H4 (cell line): Measurements from ENCODE around the gene PLEKHF1. TPM values are rescaled to one million over a fixed set of nuclear protein-coding genes. Genes with fewer than 3 reads are reported as not detected.
"Not testable (repeated sequence)": the region's sequence is repeated elsewhere in the genome, so short reads cannot be mapped to it uniquely, and the experiment has no call there.

ENCODE experiments used
- DNase-seq: peaks from one replicate; pipeline ENCODE4 v3.0.0-alpha.2; 2015; ENCODE audit warnings: low spot score
- total RNA-seq: library from RNA; depleted of rRNA; stranded (reverse); fragments of >200 nt; shearing (Covaris generic); gene quantifications from 2 replicates; pipeline ENCODE4 v1.2.3, GENCODE V29; 2014

The PLEKHF1 gene
- total RNA-seq, 1 experiment from 2014 or later, result 9.2 TPM

DNA sequence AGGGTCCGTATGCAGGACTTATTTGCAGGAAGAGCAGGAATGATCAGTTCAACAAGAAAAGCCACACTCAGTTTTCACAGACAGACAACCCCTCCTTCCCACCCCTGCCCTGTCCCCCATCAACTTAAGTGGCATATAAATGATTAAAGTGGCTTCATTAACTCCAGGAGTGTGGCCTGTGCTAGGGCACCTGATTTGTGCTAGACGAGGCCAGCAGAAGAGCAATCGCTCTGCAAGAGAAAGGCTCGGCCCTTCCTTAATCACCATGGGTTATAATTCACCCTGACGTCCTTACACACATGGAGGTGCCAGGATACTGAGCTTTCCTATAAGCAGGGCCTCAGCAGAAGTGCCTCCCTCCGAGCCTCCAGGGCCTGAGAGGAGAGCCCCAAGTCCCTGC is 35.2 kb downstream of the PLEKHF1 start:
- no peak for DNase-seq

DNA sequence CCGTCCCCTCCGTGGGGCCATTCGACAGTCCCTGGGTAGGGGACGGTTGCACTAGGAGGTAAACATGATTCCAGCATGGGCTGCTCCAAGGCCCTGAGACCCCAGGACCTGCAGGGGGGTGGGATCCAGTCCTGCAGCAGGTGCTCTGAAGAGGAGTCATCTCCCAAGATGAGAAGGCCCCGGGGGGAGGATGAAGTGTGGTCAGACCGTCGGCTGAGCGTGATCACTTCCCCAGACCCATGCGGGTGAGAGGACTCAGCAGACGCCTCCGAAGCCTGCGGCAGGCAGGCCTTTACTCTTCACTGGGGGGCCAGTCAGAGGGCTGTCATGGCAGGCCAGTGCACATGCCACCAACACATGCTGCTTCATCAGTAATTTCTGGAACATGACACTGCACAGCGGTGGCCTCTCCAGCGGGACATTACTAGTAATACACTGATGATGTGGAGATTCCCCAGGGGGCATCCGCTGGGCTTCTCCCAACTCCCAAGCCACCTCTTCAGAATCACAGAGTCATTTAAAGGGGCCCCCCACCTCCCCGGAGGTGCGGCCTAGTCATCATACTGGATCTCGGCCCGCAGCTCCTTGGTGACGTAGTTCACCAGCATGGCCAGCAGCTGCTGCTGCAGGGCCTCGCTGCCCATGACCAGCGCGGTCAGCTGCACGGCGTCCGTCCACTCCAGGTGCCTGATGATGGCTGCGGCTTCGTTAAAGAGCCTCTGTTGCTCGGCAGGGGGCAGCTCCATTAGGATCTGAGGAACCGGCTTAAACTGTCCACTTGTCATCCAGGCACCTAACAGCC is 37.1 kb downstream of the PLEKHF1 start:
- no peak for DNase-seq

DNA sequence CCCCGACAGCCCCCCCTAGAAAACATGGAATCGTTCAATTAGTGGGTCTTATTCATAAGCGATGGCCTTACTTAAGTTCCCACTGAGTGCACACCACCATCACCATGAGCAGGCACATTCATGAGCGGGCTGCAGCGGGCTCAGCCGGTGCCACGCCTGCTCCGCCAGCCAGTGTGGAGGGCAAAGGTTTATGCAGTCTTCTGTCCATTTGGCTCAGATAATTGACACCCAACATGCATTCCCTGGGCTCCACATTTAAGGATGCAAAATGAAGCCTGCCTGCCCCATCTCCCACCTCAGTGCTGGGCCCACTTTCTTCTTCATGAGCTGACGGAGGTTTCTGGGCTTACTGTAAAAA is 37.7 kb downstream of the PLEKHF1 start:
- no peak for DNase-seq

DNA sequence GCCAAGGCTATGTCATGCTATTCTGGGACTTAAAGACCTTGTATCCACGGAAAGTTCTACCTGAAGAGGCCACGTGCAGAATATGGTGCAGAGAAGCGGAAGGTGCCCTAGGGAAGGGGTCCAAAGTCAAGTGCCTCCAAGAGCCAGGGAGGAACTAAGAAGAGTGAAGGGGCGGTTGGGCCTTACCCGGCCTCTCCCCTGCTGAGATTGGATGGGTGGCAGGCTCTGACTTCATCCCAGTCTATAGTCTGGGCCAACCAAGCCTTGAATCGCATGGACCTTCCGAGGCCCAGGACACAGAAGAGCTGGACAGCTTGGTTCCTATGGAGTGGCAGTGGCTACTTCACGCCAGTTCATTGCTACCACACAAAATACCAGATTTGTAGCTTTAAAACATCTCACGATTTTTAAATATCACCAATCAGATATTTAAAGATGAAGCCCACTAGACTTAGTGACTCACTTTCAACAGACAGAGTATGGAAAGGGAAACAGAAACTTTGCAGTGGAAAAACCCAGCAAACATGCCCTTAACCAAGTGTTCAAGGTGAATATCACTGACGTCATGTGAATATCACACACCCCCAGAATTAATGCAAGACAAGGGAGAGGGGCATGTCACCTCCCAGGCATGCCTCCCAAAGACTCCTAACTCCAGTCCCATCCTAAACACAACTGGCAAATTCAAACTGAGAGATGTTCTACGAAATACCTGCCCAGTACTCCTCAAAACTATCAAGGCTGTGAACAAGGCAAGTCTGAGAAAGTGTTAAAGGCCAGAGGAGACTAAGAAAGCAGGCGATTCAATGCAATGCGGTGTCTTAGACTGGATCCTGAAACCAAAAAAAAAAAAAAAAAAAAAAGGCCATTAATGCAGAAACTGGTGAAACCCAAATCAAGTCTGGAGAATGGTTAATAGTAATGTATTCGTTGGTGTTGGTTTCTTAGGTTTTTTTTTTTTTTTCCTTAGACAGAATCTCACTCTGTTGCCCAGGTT is 39.6 kb downstream of the PLEKHF1 start:
- DNase-seq, result no peak

DNA sequence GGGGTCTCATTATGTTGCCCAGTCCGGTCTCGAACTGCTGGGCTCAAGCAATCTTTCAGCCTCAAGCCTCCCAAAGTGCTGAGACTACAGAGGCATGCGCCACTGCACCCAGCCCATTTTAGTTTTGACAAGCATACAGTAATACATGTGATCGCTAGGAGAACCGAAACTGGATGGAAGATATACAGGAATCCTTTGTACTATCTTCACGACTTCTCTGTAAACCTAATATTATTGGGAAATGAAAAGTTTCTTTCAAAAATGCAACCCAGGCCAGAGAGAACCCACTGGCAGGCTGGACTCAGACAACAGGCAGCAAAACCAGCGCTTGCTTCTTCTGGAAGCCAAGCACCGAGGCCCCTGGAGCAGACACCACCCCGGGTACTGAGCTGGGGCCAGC is 40.4 kb downstream of the PLEKHF1 start:
- DNase-seq, result no peak

DNA sequence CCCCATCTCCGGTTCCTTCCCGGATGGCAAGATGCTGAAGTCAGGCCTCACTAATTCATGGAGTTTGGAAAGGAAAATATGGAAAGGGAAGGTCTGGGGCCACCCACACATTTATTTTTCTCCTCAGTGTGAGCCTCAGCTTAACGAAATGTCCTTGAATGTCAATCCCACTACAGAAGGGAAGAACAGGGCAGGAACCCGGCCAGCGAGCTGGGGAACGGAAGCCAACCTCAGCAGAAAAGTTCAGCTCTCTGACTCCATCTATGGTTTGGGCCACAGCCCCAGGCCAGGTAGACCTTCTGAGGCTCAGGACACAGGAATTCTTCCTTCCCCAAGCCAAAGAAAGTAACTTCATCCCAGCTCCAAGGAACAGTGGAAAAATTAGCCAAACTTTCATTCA is 41.4 kb downstream of the PLEKHF1 start:
- no peak for DNase-seq

DNA sequence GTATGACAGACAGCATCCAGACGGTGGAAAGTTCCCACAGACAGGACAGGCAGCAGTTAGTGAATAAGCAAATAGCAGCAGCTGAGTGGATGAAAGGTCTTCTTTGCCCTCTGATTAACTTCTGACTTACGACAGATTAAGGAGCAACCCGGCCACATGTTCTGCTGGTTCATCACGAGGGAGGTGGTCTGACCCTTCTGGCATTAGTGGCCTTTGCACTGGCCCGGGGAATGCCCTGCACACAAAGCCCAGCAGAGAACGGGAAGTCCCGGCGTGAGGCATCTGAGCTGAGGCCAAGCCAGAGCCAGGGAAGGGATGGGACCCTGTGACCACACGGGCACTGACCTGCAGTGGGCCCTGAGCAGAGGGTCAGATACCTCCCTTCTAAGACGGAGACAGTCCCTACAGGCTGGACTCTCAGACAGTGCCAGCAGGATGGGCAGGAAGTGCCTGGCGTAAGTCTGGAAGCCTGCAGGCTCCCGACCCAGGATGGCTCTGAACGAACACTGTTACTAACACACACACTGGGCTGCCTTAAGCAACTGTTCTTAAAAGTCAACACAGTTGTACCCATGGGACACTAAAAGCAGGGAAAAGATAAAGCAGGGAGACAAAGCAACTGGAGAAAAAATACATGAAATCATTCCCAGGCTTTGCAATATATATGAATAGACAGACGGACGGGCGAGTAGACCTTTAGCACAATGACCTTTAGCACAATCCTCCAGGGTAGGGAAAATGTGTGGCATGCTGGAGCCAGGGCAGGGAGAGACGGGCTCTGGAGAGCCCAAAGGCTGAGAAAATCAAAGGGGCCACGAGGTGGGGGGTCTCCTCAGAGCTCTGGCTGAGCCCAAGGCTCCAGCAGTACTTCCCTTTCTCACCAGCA is 43.5 kb downstream of the PLEKHF1 start:
- no peak for DNase-seq

DNA sequence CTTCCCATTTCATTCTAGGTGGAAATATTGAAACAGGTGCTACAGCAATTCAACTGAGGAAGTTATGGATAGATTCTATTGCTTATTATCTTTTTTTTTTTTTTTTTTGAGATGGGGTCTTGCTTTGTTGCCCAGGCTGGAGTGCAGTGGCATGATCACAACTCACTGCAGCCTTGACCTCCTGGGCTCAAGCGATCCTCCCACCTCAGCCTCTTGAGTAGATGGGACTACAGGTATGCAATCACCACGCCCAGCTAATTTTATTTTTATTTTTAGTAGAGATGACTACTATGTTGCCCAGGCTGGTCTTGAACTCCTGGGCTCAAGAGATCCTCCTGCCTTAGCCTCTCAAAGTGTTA is 44.2 kb downstream of the PLEKHF1 start:
- not testable (repeated sequence) for DNase-seq

DNA sequence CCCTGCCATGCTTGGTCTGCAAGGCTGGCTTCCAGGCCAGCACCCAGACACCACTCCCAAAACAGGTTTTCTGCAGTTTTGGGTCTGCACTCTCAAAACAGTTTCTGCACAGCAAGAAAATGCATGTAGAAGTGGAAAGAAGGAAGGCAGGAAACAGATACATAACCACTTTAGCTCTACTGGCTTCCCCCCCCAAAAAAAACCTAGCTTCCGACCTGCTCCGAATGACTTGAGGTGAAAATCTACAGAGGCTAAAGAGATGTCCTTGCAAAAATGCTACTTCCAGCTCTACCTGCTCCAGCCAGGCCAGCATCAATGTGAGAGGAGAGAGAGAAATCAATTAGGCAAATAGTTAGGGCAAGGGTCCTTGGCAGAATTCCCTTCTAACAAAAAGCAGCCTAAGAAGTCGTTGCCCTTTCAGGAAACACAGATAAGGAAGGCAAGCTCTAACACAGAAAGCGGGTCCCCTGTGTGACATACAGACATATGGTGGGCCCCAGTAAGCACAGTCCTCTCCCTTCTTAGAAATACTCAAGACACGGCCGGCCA is 46.4 kb downstream of the PLEKHF1 start:
- no peak for DNase-seq

DNA sequence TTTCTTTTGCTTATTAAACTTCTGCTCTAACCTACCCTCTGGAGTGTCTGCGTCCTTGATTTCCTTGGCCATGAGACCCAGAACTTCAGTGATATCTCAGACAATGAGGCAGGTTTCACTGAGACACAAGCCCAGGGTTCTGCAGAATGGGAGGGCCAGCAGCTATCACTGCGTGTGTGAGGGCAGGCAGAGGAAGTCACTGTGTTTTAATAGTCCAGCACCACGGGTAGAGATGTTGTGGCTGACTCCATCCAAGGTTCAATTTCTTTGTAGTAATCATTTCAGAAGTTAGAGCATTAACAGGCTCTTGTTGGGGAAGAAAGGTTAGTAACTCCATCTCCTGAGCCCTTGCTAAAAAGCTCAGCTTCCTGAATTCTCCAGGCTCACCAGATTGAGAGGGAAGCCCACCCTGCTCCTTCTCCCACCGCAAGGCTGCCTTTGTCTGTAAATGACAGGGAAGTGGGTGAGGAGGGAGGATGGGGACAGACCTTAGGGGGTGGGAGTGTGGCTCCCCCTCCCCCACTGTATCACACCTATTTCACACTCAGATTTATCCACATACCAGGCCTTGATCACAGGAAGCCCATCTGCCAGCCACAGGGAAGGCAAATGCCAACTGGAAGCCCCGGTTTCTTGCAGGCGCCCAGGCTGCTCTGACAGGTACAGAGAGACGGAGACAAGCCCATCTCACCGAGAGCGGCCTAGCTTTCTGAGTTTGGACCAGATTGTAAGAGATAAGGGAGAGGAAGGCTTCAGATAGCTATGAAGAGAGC is 47.7 kb downstream of the PLEKHF1 start:
- no peak for DNase-seq

DNA sequence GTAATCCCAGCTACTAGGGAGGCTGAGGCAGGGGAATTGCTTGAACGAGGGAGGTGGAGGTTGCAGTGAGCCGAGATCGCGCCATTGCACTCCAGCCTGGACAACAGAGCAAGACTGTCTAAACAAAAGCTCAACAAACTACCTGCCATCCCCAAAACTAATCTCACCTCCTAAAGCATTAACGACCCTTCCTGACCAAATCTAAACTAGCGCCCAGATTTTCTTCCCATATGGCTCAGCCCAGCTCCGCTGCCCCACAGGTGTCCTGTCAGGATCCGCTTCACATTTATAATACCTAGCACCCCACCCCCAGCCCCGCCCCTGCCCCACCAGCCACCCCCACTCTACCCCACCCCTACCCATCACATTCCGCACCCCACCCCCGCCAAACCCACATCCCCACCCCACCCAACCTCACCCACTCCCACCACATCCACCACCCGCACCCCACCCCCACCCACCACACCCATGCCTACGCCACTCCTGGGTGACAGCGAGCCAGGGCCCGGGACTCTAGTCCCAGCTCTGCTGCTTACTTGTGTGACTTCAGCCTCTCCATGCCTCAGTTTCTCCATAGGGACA is 49.2 kb downstream of the PLEKHF1 start:
- DNase-seq, result no peak

DNA sequence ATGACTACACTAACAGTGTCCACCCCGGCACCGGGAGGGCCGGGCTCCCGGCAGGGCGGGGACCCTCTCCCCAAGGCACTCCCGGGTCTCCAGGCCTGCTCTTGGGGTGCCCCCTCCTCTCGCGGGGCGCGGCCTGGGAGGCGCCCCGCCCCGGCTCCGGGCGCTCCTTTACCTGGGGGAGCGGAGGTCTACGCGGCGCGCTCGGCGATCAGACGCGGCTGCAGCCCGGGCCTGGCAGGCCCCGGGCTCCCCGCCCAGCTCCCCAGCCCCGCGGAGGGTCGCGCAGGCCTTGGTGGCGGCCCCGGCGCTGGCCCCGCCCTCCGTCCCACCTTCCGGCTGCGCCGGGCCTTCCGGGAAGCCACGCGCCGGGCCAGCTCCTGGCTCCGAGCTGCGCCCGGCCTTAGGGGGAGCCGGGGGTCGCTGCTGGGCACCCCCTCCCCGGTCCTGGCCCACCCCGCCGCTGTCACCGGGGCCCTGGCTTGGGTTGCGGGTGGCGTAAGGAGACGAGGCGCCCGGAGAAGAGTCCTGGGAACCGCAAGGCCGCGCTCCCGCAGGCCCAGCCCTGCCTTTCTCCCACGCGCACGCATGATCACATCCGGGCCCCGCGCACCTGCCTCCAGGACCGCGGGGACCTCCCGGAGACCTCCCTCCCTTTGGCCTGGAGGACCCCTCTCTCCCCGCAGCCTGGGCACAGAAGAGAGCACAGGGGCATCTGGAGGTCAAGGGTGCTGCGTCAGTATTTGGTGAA is 49.9 kb downstream of the PLEKHF1 start, which contains the start of gene C19orf12:
C19orf12 (minus strand) TSS at position 309 of the 748 bp plus-strand sequence. CDS start 6,848 bp downstream, outside the sequence.
- no peak for DNase-seq

DNA sequence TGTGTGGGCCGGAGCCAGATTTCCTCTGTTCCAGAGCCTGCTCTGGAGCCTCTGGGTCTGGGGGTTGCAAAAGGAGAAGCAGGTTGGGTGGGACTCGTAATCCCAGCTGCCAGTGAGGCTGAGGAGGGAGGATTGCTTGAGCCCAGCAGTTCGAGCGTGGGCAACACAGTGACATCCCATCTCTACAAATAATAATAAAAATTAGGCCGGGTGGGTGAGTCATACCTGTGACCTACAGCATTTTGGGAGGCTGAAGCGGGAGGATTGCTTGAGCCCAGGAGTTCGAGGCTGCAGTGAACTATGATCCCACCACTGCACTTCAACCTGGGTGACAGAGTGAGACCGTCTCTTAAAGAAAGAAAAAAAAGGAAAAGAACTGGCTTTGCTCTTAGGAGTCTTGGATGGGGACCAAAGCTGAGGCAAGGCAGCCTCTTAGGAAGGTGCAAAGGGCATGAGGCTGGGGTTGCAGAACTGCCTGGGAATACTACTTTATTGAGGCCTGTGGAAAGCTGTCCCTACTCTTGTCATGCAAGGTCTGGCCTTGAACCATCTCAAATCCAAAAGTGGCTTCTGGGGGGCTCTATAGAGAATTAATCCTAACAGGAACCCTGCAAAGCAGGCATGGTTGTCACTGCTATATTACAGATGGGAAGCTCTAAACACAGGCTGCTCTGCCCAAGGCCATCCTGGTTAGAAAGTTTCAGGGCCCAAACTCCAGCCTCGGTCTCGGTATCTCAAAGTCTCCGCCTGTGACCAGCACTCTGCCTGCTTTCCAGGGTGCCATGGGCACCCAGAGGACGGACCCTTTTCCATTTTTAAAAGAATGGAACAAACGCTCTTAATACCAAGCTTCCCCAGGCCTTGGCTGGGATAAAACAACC is 50.7 kb downstream of the PLEKHF1 start:
- no peak for DNase-seq

DNA sequence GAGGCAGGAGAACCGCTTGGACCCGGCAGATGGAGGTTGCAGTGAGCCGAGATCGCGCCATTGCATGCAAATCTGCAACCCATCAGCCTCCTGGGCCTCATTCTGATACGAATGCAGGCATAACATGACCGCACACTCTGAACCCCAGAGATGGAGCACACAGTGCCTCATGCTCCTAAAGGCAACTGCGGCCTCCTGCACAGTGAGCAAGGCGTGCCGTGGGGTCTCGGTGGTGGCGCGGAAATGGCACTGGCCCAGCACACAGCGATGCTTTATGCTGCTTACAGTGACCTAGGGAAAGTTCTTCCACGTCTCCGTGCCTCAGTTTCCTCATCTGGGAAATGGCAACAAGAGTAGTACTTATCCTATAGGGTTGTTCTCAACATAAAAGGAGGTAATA is 51.8 kb downstream of the PLEKHF1 start:
- DNase-seq, result no peak

DNA sequence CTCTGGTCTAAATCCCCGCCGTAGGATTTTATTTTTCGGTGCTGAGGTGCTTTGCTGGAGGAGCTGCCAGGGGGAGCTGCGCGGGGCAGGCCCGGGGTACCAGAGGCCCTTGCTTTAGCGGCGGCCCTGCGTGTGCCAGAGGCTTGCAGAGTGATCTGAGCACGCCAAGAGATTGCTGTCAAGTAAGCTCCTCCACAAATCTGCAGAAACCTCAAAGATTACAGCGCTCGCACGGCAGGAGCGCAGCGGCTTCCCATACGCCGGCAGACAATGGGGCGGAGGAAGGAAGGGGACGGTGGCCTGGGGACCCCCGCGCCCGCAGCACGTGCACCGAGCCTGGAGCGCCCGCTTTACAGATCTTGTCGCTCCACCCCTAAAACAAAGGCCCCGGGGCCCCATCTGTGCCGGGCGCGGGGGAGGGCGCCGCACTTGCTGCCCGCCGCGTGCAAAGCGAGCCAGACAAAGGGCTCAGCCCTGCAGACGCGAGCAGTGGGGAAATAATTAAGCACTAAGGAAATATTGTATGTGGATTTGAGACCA is 58.9 kb downstream of the PLEKHF1 start:
- DNase-seq, result no peak

DNA sequence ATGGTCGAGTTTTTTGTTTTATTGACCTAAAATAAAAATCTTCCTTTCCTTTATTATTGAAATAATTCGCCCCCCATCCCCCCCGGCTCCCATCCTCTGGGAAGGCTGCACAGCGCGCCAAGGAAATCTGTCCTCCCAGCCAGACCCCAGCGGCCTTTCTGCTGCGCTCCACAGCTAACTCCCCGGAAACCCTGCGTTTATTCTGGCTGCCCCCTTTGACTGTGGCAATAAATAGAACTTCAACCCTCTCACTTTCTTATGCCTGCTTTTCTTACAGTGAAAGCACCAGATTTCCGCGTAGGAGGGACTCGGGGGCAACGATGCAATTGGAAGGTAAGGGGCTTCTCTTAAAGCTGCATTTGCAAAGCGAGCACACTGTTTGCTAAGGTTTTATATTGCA is 59.5 kb downstream of the PLEKHF1 start:
- DNase-seq, result no peak
